GM23248 (cell line): ENCODE results near the gene DYNC2H1.

ENCODE experiments used
- EZH2 ChIP-seq: fragments of 200-600 bp; sonication (generic); IDR thresholded peaks from 2 replicates; pipeline ENCODE4 v1.6.1; 2018; ENCODE audit warnings: antibody characterized with exemption, mild to moderate bottlenecking; ENCODE audit not compliant: insufficient read depth, poor library complexity, severe bottlenecking
- EZH2phosphoT487 ChIP-seq: fragments of 200-600 bp; sonication (generic); IDR thresholded peaks from 2 replicates; pipeline ENCODE4 v1.6.1; 2018; ENCODE audit warnings: antibody characterized with exemption, moderate library complexity, mild to moderate bottlenecking, low read depth; ENCODE audit not compliant: insufficient read depth

DNA sequence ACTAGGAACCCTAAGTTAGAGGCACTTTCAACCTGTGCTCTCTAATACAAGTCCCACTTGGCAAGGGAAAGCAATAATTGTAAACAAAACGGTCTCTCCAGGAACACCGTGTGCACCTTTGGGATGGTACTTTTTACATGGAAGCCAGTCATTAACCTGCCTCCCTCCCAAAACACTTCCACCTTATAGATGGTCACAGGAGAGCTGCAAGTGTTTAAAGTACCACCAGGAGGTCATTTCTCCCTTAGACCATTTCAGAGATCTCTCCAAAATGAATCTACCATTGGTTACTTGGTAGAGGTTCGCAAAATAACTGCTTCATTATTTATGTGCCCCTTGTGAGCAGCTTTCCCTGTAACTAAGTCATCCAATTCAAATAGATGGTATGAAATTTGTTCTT lies 375.3 kb downstream of the DYNC2H1 start:
- TF ChIP-seq EZH2 (no peak), EZH2phosphoT487 (no peak)
